Measurements from ENCODE around the gene SOX21. TPM values are rescaled to one million over a fixed set of nuclear protein-coding genes. Genes with fewer than 3 reads are reported as not detected.

The SOX21 gene
- total RNA-seq, 1 donor from 2014 or later, result not detected

DNA sequence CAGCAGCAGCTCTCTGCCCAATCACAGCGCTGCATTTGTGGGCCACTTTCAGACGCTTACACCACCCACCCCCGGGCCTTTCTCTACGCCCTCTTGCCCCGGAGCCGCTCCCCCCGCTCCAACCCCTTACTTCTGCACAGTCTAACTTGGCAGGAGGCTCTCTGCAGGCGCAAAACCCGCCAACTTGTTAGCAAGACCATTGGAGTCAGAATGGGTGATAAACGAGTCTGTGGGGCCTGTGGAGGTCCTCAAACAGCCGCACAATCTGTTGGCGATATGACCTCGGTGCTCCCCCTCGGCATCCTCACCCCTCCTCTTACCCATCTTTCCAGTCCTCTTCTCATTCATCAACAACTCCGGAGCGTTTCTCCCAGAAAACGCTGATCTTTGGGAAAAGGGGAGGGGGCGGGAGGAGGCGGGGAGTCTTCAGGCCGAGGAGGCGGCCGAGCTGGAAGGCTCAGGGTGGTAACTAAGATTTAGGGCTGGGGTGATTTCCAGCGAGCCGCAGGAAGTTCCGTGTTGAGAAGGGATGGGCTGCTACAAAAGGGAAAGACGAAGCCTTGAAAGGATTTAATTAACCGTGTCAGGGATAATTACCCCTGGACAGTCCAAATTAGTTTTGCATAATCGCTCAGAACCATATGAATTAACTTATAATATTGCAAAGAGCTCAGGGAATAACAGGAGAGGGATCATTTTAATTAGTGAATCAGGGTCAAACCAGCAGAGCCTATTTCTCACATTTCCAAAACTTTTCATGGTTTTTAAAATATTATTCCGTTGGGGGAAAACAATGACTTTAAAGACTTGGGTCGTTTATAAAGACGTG, 4.1 kb downstream of the SOX21 start:
- TF ChIP-seq, protein P1, sequence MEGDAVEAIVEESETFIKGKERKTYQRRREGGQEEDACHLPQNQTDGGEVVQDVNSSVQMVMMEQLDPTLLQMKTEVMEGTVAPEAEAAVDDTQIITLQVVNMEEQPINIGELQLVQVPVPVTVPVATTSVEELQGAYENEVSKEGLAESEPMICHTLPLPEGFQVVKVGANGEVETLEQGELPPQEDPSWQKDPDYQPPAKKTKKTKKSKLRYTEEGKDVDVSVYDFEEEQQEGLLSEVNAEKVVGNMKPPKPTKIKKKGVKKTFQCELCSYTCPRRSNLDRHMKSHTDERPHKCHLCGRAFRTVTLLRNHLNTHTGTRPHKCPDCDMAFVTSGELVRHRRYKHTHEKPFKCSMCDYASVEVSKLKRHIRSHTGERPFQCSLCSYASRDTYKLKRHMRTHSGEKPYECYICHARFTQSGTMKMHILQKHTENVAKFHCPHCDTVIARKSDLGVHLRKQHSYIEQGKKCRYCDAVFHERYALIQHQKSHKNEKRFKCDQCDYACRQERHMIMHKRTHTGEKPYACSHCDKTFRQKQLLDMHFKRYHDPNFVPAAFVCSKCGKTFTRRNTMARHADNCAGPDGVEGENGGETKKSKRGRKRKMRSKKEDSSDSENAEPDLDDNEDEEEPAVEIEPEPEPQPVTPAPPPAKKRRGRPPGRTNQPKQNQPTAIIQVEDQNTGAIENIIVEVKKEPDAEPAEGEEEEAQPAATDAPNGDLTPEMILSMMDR (IDR thresholded peaks at IDR 0.05), result no peak
- DNase-seq, result no peak
- ATAC-seq (ENCODE audit: low read depth), result no peak
- peaks cover 71% of the 10 kb centered on the region for H3K27me3 Mint-ChIP-seq
- no peak overlapping the region for H3K27ac Mint-ChIP-seq
- H3K4me3 Mint-ChIP-seq, result no peak overlapping the region
- CTCF ChIA-PET, result no interaction called here
- peaks cover 2% of the 10 kb centered on the region for H3K9me3 Mint-ChIP-seq
- POLR2A ChIA-PET, result no interaction called here
- intact Hi-C loops (cut with micrococcal nuclease), result no loop called here
- peaks cover 16% of the 10 kb centered on the region for H3K4me1 Mint-ChIP-seq
- H3K36me3 Mint-ChIP-seq (ENCODE audit: low read depth), result no peaks in the 10 kb centered on the region

DNA sequence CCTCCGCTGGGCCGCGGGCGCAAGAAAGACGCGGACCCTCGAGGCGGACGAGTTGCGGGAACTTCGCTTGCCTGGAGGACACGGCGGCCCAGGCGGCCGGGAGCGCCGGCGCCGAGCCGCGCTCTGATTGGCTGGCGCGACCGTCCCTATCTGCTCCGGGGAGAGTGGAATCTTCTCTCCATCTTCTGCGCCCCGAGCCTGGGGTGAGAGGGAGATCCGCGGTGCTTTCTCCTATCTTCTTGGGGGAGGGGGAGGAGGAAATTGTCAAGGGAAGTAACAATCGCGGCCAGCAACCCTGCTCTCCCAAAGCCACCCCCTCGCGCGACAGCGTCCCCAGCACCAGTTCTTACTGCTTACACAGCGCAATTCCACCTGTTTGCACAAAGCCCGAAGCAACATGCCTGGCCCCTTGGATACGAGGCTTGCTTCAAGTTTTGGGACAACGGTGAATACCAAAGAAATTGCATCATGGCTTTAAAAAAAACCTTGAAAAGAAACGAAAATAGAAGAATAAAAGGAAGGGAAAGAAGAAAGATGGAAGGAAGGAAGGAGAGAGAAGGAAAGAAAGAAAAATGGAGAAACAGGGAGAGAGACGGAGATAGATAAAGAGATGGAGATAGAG, 4.8 kb downstream of the SOX21 start:
- CTCF ChIA-PET, result interaction anchor here (0.7 kb wide), 1 partner anchor 274 kb away, joined by 4 read pairs; no protein-coding TSS in a partner anchor

DNA sequence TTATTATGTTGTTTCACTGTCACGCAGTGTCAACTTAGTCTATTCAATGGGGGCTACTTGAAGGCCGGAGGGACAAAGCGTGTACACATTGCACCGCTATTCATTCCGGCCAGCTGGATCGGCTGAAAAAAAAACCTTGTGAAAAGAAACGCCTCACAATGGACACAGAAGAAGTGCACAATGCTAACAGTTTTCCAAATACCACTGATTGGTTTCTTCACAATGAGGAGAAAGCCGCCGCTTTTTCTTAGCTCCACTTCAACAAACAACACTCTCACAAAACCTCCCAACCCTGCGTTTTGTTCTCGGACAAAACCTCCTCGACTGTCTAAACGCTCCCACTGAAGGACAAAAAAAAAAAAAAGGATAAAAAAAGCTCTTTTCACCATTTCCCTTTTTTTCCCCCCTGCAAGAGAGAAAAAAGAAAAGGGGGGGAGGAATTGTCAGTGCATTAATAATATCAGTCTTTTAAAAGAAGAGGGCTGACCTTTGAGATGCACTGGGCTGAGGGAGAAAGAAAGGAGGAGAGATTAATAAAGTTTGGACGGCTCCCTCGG, 5.4 kb downstream of the SOX21 start:
- CTCF ChIA-PET, result interaction anchor here (0.7 kb wide), 1 partner anchor 273 kb away, joined by 4 read pairs; no protein-coding TSS in a partner anchor
- H3K27ac Mint-ChIP-seq, result no peak overlapping the region
- peaks cover 11% of the 10 kb centered on the region for H3K4me1 Mint-ChIP-seq
- no peak overlapping the region for H3K4me3 Mint-ChIP-seq
- H3K36me3 Mint-ChIP-seq (ENCODE audit: low read depth), result no peaks in the 10 kb centered on the region
- peaks cover 2% of the 10 kb centered on the region for H3K9me3 Mint-ChIP-seq
- TF ChIP-seq, protein P1 (IDR thresholded peaks at IDR 0.05), result no peak
- DNase-seq (no peak), ATAC-seq (ENCODE audit: low read depth) (no peak)
- POLR2A ChIA-PET, result no interaction called here
- intact Hi-C loops (cut with micrococcal nuclease), result no loop called here
- peaks cover 76% of the 10 kb centered on the region for H3K27me3 Mint-ChIP-seq

More for the DNA sequence above, 4.8 kb downstream of the SOX21 start:
- intact Hi-C loops (cut with micrococcal nuclease), result no loop called here
- no peak for ATAC-seq (ENCODE audit: low read depth)
- no peak overlapping the region for H3K27ac Mint-ChIP-seq
- peaks cover 75% of the 10 kb centered on the region for H3K27me3 Mint-ChIP-seq
- POLR2A ChIA-PET, result no interaction called here
- peaks cover 2% of the 10 kb centered on the region for H3K9me3 Mint-ChIP-seq
- no peak for DNase-seq
- TF ChIP-seq, protein P1 (IDR thresholded peaks at IDR 0.05), result no peak
- no peak overlapping the region for H3K4me3 Mint-ChIP-seq
- H3K36me3 Mint-ChIP-seq (ENCODE audit: low read depth), result no peaks in the 10 kb centered on the region
- peaks cover 15% of the 10 kb centered on the region for H3K4me1 Mint-ChIP-seq

DNA sequence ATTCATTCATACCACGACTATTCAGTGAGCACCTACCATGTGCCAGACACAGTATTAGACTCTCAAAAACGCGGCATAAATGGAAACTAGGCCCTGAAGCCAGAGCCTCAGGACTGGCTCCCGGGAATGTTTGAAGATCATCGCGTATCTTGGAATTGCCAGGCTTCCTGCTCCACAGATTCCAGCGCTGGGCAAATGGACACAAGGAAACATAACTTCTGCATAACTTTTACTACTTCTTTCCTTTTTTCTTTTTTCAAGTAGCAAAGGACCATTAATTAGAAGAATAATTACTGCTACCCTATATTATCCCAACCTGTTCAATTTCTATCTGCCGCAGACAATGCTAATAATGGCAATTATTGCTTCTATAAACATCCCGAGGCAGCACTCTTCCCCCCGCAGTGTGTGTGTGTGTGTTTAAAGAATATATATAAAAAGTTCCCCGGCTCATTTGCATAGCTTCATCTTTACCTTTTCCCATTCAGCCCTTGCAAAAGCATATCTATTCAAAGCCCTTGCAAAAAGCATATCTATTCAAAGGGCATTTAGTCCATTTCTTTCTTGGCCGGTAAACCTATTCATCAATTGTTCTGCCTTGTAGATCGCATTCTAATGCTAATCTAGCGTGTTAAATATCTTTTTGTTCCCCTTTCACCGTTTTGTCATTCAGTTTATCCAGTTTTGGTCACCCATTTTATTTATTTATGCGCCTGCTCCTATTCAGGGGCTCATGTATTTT, 6.1 kb downstream of the SOX21 start:
- CTCF ChIA-PET, result no interaction called here
- Mint-ChIP-seq H3K27me3 (peaks cover 80% of the 10 kb centered on the region), H3K4me3 (no peak overlapping the region), H3K36me3 (ENCODE audit: low read depth) (no peaks in the 10 kb centered on the region), H3K9me3 (peaks cover 2% of the 10 kb centered on the region), H3K27ac (no peak overlapping the region), H3K4me1 (peaks cover 9% of the 10 kb centered on the region)
- no peak for DNase-seq
- TF ChIP-seq, protein P1 (IDR thresholded peaks at IDR 0.05), result no peak
- no peak for ATAC-seq (ENCODE audit: low read depth)
- intact Hi-C loops (cut with micrococcal nuclease), result no loop called here
- POLR2A ChIA-PET, result no interaction called here

All from activated B cell treated with CpG ODN at 0.5 μM for 24 hours (primary cell).